ENCODE results near the gene CTRB1. TPM values are rescaled to one million over a fixed set of nuclear protein-coding genes. Genes with fewer than 3 reads are reported as not detected.

CTRB1 gene
- total and polyA plus RNA-seq, 2 of the 13 experiments (the other 11 are each of a cell fraction or from before 2014, with no cell fraction given): not detected

DNA sequence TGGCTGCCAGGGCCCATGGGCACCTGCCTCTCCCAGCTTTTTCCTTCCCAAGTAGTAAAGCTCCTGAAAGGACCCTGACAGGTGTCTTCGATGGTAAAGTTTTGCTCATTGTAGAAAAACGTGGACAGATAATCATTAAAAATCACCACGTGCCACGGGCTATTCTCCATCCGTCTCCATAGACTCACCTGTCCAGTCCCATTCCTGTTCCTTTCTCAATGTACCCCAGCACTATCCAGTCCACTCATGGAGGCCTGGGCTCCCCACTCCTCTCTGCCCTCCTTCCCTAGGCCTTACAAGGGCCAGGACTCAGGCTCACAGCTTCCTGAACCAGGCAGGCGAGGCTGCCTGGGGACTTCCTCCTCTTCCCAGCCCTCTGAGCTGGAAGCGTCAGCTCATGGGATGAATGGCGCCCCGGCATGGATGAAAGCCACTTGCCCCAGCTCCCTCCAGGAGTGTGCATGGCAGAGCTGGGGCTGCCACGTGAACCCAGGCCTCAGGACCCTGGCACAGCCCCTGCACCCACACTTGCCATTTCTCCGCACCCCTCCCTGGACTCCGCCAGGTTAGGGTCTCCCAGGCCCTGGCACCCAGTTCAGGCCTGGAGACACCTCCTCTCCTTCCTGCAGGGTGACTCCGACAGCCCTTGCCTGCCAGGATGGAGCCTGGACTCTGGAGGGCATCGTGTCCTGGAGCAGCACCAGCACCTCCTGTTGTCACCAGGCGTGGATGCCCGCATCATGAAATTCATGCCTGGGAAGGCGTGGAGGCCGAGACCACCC is 8.8 kb downstream of the CTRB1 start:
- DNase-seq (ENCODE audit: low spot score) (no peak), ATAC-seq (no peak; the same call in 2 of the 3 replicates), FAIRE-seq (no peak)
- Histone ChIP-seq H2AFZ (ENCODE audit: low read length) (no peak overlapping the region), H3K9ac (ENCODE audit: insufficient read depth, low read depth, low read length) (no peak overlapping the region), H3K79me2 (ENCODE audit: insufficient read depth, low read length) (no peaks in the 10 kb centered on the region), H3K27me3 (ENCODE audit: control insufficient read depth in 1 of 2, insufficient read depth in 2 of 2, low read length in 2 of 2) (peaks cover 9 to 16% of the 10 kb centered on the region in 2 experiments), H3K27ac (ENCODE audit: extremely low read length, insufficient read depth, low read length) (no peak overlapping the region), H4K20me1 (ENCODE audit: insufficient read depth, low read length) (no peaks in the 10 kb centered on the region), H3K9me3 (ENCODE audit: low read length) (no peaks in the 10 kb centered on the region), H3K4me2 (ENCODE audit: low read depth, low read length) (no peak overlapping the region), H3K4me3 (replicated peaks in 1 of 3; ENCODE audit: insufficient read depth in 1 of 3, low read depth in 2 of 3, low read length in 3 of 3) (no peak overlapping the region), H3K36me3 (replicated peaks in 1 of 2; ENCODE audit: control insufficient read depth in 1 of 2, insufficient read depth in 2 of 2, low read length in 2 of 2) (peaks cover 11 to 22% of the 10 kb centered on the region in 2 experiments), H3K4me1 (ENCODE audit: insufficient read depth, low read length) (peaks cover 9% of the 10 kb centered on the region; the same call in 1 of the 2 replicates)
- intact Hi-C loops (cut with micrococcal nuclease; ENCODE audit: unreplicated experiment): no loop called here
- WGBS (ENCODE audit: low lambda C conversion rate): 88% methylated on average over 18 of the region's 18 CpGs
- in situ Hi-C loops (cut with HindIII; ENCODE audit: extremely low pct_ligation_motif_present, low pct_unique_long_range_greater_than_20kb): no loop called here
- BruUV-seq (replicated peaks): no TSS peak
- POLR2A ChIA-PET: interaction anchor here (1.4 to 1.5 kb wide), 2 partner anchors 19 to 21 kb away, joined by 3 to 4 read pairs; partner anchors contain the start of gene CTRB2
- CTCF ChIA-PET (ENCODE audit: low intra/inter-chr PET ratio, low total read pairs): no interaction called here
- TF ChIP-seq SRSF1 (optimal IDR thresholded peaks at IDR 0.05; ENCODE audit: low read depth, low read length) (peak; percentile 35), RFX1 (IDR thresholded peaks at IDR 0.05) (no peak), KDM2A (CRISPR knock-in tag; IDR thresholded peaks at IDR 0.05; ENCODE audit: borderline replicate concordance, low read depth) (peak; percentile 14; the same call in 1 of the 2 replicates), ZNF749 (CRISPR knock-in tag; IDR thresholded peaks at IDR 0.05; ENCODE audit: borderline replicate concordance) (no peak), THAP11 (CRISPR knock-in tag; IDR thresholded peaks at IDR 0.05) (no peak), ZNF510 (CRISPR knock-in tag; IDR thresholded peaks at IDR 0.05; ENCODE audit: low read depth) (no peak), ARNT2 (CRISPR knock-in tag; IDR thresholded peaks at IDR 0.05; ENCODE audit: low read depth) (no peak), ZMYM2 (CRISPR knock-in tag; IDR thresholded peaks at IDR 0.05) (no peak), MTA1 (CRISPR knock-in tag; IDR thresholded peaks at IDR 0.05; ENCODE audit: borderline replicate concordance) (no peak)
- TF ChIP-seq, protein P1, sequence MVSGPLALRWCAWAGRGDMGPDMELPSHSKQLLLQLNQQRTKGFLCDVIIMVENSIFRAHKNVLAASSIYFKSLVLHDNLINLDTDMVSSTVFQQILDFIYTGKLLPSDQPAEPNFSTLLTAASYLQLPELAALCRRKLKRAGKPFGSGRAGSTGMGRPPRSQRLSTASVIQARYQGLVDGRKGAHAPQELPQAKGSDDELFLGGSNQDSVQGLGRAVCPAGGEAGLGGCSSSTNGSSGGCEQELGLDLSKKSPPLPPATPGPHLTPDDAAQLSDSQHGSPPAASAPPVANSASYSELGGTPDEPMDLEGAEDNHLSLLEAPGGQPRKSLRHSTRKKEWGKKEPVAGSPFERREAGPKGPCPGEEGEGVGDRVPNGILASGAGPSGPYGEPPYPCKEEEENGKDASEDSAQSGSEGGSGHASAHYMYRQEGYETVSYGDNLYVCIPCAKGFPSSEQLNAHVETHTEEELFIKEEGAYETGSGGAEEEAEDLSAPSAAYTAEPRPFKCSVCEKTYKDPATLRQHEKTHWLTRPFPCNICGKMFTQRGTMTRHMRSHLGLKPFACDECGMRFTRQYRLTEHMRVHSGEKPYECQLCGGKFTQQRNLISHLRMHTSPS (CRISPR knock-in tag; IDR thresholded peaks at IDR 0.05; ENCODE audit: low read depth): 0 out of 2 replicates have a peak, but pooled peaks have one; percentile 8
- TF ChIP-seq, protein P2, sequence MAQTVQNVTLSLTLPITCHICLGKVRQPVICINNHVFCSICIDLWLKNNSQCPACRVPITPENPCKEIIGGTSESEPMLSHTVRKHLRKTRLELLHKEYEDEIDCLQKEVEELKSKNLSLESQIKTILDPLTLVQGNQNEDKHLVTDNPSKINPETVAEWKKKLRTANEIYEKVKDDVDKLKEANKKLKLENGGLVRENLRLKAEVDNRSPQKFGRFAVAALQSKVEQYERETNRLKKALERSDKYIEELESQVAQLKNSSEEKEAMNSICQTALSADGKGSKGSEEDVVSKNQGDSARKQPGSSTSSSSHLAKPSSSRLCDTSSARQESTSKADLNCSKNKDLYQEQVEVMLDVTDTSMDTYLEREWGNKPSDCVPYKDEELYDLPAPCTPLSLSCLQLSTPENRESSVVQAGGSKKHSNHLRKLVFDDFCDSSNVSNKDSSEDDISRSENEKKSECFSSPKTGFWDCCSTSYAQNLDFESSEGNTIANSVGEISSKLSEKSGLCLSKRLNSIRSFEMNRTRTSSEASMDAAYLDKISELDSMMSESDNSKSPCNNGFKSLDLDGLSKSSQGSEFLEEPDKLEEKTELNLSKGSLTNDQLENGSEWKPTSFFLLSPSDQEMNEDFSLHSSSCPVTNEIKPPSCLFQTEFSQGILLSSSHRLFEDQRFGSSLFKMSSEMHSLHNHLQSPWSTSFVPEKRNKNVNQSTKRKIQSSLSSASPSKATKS (CRISPR knock-in tag; IDR thresholded peaks at IDR 0.05): no peak
- TF ChIP-seq, protein P3, sequence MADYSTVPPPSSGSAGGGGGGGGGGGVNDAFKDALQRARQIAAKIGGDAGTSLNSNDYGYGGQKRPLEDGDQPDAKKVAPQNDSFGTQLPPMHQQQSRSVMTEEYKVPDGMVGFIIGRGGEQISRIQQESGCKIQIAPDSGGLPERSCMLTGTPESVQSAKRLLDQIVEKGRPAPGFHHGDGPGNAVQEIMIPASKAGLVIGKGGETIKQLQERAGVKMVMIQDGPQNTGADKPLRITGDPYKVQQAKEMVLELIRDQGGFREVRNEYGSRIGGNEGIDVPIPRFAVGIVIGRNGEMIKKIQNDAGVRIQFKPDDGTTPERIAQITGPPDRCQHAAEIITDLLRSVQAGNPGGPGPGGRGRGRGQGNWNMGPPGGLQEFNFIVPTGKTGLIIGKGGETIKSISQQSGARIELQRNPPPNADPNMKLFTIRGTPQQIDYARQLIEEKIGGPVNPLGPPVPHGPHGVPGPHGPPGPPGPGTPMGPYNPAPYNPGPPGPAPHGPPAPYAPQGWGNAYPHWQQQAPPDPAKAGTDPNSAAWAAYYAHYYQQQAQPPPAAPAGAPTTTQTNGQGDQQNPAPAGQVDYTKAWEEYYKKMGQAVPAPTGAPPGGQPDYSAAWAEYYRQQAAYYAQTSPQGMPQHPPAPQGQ (CRISPR knock-in tag; IDR thresholded peaks at IDR 0.05; ENCODE audit: borderline replicate concordance): no peak
- TF ChIP-seq, protein P4, sequence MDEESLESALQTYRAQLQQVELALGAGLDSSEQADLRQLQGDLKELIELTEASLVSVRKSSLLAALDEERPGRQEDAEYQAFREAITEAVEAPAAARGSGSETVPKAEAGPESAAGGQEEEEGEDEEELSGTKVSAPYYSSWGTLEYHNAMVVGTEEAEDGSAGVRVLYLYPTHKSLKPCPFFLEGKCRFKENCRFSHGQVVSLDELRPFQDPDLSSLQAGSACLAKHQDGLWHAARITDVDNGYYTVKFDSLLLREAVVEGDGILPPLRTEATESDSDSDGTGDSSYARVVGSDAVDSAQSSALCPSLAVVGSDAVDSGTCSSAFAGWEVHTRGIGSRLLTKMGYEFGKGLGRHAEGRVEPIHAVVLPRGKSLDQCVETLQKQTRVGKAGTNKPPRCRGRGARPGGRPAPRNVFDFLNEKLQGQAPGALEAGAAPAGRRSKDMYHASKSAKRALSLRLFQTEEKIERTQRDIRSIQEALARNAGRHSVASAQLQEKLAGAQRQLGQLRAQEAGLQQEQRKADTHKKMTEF (CRISPR knock-in tag; IDR thresholded peaks at IDR 0.05): no peak
- TF ChIP-seq, protein P5, sequence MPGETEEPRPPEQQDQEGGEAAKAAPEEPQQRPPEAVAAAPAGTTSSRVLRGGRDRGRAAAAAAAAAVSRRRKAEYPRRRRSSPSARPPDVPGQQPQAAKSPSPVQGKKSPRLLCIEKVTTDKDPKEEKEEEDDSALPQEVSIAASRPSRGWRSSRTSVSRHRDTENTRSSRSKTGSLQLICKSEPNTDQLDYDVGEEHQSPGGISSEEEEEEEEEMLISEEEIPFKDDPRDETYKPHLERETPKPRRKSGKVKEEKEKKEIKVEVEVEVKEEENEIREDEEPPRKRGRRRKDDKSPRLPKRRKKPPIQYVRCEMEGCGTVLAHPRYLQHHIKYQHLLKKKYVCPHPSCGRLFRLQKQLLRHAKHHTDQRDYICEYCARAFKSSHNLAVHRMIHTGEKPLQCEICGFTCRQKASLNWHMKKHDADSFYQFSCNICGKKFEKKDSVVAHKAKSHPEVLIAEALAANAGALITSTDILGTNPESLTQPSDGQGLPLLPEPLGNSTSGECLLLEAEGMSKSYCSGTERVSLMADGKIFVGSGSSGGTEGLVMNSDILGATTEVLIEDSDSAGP (CRISPR knock-in tag; IDR thresholded peaks at IDR 0.05; ENCODE audit: borderline replicate concordance): peak; percentile 51
